H54 (cell line): ENCODE results near the gene RPE65.
"Not testable (repeated sequence)": the region's sequence is repeated elsewhere in the genome, so short reads cannot be mapped to it uniquely, and the experiment has no call there.

Experiments
- DNase-seq: peaks from one replicate; pipeline ENCODE4 v3.0.0; 2011; ENCODE audit warnings: low spot score, mixed read lengths; ENCODE audit not compliant: insufficient read length
- FAIRE-seq: peaks from 3 replicates; lab custom pipeline; 2011; peaks lifted over from hg19 to GRCh38; lab: Jason Lieb, UNC
- POLR2A ChIP-seq: IDR thresholded peaks from 2 replicates; pipeline ENCODE4 v1.6.1; 2011; ENCODE audit warnings: low read depth, mild to moderate bottlenecking, low read length

The RPE65 gene

GRCh38 chr1:68433395-68433794, 16.4 kb downstream of the RPE65 start:
- no peak for TF ChIP-seq POLR2A
- no peak for FAIRE-seq
- no peak for DNase-seq

GRCh38 chr1:68431076-68431475, 18.7 kb downstream of the RPE65 start:
- no peak for TF ChIP-seq POLR2A
- DNase-seq (no peak), FAIRE-seq (no peak)

- TF ChIP-seq POLR2A: no peak
- DNase-seq (no peak), FAIRE-seq (no peak)
These were observed 20.4 kb downstream of the RPE65 start for GRCh38 chr1:68429233-68429808.

GRCh38 chr1:68426594-68426993, 23.2 kb downstream of the RPE65 start:
- FAIRE-seq (no peak), DNase-seq (no peak)
- no peak for TF ChIP-seq POLR2A

GRCh38 chr1:68421350-68421749, 28.4 kb downstream of the RPE65 start:
- TF ChIP-seq POLR2A: no peak
- FAIRE-seq (no peak), DNase-seq (no peak)

- TF ChIP-seq POLR2A: no peak
- no peak for FAIRE-seq
These were observed 40.3 kb downstream of the RPE65 start for GRCh38 chr1:68409426-68409825.

GRCh38 chr1:68401506-68401905, 48.2 kb downstream of the RPE65 start:
- DNase-seq: no peak
- FAIRE-seq: no peak
- TF ChIP-seq POLR2A: no peak

More at GRCh38 chr1:68409426-68409825, 40.3 kb downstream of the RPE65 start:
- no peak for DNase-seq

GRCh38 chr1:68395575-68395974, 54.2 kb downstream of the RPE65 start:
- not testable (repeated sequence) for FAIRE-seq, DNase-seq

- not testable (repeated sequence) for DNase-seq, FAIRE-seq
These were observed 57.3 kb downstream of the RPE65 start for GRCh38 chr1:68392474-68392873.

GRCh38 chr1:68385798-68386524, 63.8 kb downstream of the RPE65 start:
- not testable (repeated sequence) for DNase-seq, FAIRE-seq

GRCh38 chr1:68384872-68385411, 64.8 kb downstream of the RPE65 start:
- DNase-seq (no peak), FAIRE-seq (peak; percentile 94)
- no peak for TF ChIP-seq POLR2A

- DNase-seq: peak; percentile 44
- no peak for TF ChIP-seq POLR2A
- peak; percentile 96 for FAIRE-seq
These were observed 65.4 kb downstream of the RPE65 start for GRCh38 chr1:68384321-68384813.

GRCh38 chr1:68383092-68383491, 66.7 kb downstream of the RPE65 start:
- TF ChIP-seq POLR2A: no peak
- no peak for FAIRE-seq
- no peak for DNase-seq

GRCh38 chr1:68379085-68379478, 70.7 kb downstream of the RPE65 start:
- DNase-seq (no peak), FAIRE-seq (no peak)
- no peak for TF ChIP-seq POLR2A
